Stomach smooth muscle (tissue), 2 donors: ENCODE data around the gene GPC1.

ENCODE experiments used
- H3K27ac ChIP-seq: one replicate; pipeline ENCODE4 v1.7.0; 2013; ENCODE audit warnings: mild to moderate bottlenecking, low read length, inconsistent platforms
- H3K27me3 ChIP-seq, 2 donors: one replicate each; pipeline ENCODE4 v1.7.0; 2013; ENCODE audit warnings: low read length in 2 of 2; ENCODE audit not compliant: insufficient read depth in 2 of 2, control insufficient read depth in 1 of 2
- H3K36me3 ChIP-seq, 2 donors: one replicate each; pipeline ENCODE4 v1.7.0; 2013; ENCODE audit warnings: low read length in 2 of 2; ENCODE audit not compliant: control insufficient read depth in 2 of 2, insufficient read depth in 2 of 2
- H3K4me1 ChIP-seq: one replicate; pipeline ENCODE4 v1.7.0; 2013; ENCODE audit warnings: low read length; ENCODE audit not compliant: control insufficient read depth, insufficient read depth
- H3K4me3 ChIP-seq, 2 donors: one replicate each; pipeline ENCODE4 v1.7.0; 2013; ENCODE audit warnings: low read length in 2 of 2
- H3K9ac ChIP-seq, 2 donors: one replicate each; pipeline ENCODE4 v1.7.0; 2013; ENCODE audit warnings: low read length in 2 of 2, mild to moderate bottlenecking in 1 of 2
- H3K9me3 ChIP-seq, 2 donors: one replicate each; pipeline ENCODE4 v1.7.0; 2013; ENCODE audit warnings: low read length in 2 of 2; ENCODE audit not compliant: control insufficient read depth in 2 of 2
- donor health status: healthy.
- donor health status: Pancreatic carcinoma.

GPC1 gene

GRCh38 chr2:240441326-240441992, 6.0 kb downstream of the GPC1 start:
- no peaks in the 10 kb centered on the region for H3K9me3 ChIP-seq
- no peak overlapping the region for H3K9ac ChIP-seq
- H3K27ac ChIP-seq = no peak overlapping the region
- H3K4me1 ChIP-seq = peaks cover 34% of the 10 kb centered on the region
- H3K27me3 ChIP-seq = peaks cover 0 to 2% of the 10 kb centered on the region in 2 donors
- H3K4me3 ChIP-seq = no peak overlapping the region
- peaks cover 0 to 6% of the 10 kb centered on the region in 2 donors for H3K36me3 ChIP-seq

- Histone ChIP-seq H3K9ac (no peak overlapping the region), H3K4me3 (no peak overlapping the region), H3K36me3 (peaks cover 0 to 6% of the 10 kb centered on the region in 2 donors), H3K9me3 (no peaks in the 10 kb centered on the region), H3K4me1 (peaks cover 29% of the 10 kb centered on the region), H3K27ac (no peak overlapping the region), H3K27me3 (peaks cover 0 to 2% of the 10 kb centered on the region in 2 donors)
These were observed 6.5 kb downstream of the GPC1 start for GRCh38 chr2:240441993-240442411.

DNA sequence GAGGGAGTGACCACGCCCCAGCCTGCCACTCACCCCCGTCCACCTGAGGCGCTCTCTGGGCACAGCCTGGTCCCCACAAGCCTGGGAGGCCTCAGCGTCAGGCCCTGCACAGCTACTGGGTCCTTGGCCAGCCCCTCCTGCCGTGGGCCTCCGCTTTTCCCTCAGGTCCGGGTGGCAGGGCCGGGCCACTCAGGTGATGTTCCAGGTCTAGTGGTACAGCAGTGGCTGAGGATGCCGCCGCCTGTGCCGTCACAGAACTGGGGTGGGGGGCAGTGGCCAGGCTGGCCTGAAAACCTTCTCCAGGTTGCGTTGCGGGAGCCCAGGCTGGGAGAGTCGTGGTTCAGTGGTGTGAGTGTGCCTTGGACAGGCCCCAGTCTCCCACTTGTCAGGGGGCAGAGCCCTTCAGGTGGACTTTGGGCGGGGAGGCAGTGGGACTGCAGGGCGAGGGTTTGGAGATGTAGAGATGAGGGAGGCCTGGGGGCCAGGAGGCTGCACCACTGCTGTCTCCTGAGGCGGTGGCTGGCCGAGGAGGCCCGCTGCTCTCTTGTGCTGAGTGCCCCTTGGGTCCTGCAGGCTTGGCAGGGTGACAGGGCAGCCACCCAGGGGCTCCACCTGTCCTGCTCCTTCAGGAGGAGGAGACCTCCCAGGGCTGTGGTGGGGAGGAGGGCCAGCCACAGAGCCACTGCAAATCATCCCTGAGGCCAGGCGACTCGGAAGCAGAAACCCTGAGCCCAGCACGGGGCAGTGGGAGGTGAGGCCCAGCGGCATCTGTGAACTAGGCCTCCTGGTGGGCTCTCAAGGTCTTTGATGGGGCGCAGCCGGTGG, 7.6 kb downstream of the GPC1 start:
- Histone ChIP-seq H3K4me3 (no peak overlapping the region), H3K27ac (no peak overlapping the region), H3K36me3 (peaks cover 0 to 6% of the 10 kb centered on the region in 2 donors), H3K9ac (no peak overlapping the region), H3K9me3 (no peaks in the 10 kb centered on the region), H3K4me1 (peaks cover 21% of the 10 kb centered on the region), H3K27me3 (no peaks in the 10 kb centered on the region)

DNA sequence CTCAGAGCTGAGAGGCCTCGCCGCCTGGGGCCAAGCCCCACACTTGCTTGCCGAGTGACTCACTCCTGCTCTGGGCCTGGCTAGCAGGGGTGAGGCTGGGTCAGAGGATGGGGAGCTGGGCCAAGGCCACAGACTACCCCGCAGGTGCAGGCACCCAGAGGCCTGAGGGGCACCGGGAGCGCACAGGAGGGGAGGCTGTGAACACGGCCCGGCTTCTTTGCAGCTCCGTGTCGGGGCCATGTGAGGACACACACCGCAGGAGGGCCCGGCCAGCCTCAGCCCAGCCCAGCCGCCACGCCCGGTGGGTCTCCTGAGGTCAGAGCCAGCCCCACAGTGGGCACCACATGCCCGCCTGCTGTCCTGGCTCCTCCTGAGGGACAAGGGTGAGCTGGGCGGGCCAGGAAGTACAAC, 8.4 kb downstream of the GPC1 start:
- no peak overlapping the region for H3K9ac ChIP-seq
- no peaks in the 10 kb centered on the region for H3K9me3 ChIP-seq
- H3K27ac ChIP-seq = no peak overlapping the region
- H3K4me1 ChIP-seq = peaks cover 14% of the 10 kb centered on the region
- H3K36me3 ChIP-seq = peaks cover 0 to 6% of the 10 kb centered on the region in 2 donors
- no peaks in the 10 kb centered on the region for H3K27me3 ChIP-seq
- no peak overlapping the region for H3K4me3 ChIP-seq

DNA sequence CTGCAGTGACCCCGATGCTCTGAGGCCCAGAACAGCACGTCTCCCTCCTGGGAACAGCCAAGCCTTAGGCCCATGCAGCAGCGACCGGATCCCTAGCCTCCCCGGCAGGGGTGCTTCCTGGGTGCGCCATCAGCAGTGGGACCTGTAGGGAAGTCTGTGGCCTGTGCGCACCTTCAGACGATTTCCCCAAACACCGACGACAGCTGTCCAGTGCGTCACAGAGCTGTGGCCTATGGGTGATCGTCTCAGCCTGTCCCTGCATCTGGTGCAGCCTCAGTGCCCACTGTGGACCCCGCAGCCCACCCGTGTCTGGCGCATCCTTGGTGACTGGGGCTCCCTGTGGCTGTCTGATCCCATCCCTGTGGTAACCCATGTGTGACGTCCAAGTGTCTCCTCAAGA, 9.0 kb downstream of the GPC1 start:
- peaks cover 10% of the 10 kb centered on the region for H3K4me1 ChIP-seq
- H3K9me3 ChIP-seq = no peaks in the 10 kb centered on the region
- H3K36me3 ChIP-seq = peaks cover 0 to 6% of the 10 kb centered on the region in 2 donors
- H3K4me3 ChIP-seq = no peak overlapping the region
- H3K9ac ChIP-seq = no peak overlapping the region
- no peak overlapping the region for H3K27ac ChIP-seq
- no peaks in the 10 kb centered on the region for H3K27me3 ChIP-seq

- Histone ChIP-seq H3K4me3 (no peak overlapping the region), H3K27me3 (no peaks in the 10 kb centered on the region), H3K27ac (no peak overlapping the region), H3K9ac (no peak overlapping the region), H3K36me3 (peaks cover 0 to 4% of the 10 kb centered on the region in 2 donors), H3K9me3 (no peaks in the 10 kb centered on the region), H3K4me1 (peaks cover 15% of the 10 kb centered on the region)
These were observed 10.6 kb downstream of the GPC1 start for GRCh38 chr2:240445961-240446663.

DNA sequence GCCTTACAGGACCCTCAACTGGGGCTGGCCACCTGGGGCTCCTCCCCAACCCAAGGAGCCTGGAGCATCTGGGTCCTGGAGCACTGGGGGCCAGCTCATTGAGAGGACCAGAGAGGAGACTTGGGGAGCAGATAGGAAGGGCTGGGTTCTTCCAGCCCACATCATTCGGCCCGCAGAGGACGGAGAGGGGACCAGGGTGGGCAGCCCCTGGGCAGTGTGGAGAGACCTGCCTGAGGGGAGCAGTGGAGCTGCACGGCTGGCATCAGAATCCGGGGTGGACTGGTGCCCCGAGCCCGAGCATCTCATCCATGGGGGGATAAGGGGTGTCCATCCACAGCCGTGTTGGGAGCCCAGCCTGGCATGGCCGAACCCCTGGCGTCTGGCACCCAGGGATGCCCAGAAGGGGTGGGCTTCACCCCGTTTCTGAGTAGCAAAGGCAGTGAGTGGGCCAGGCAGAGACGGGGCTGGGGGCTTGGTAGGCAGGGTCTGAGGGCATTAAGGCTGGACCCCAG, 11.3 kb downstream of the GPC1 start:
- H3K27ac ChIP-seq = no peak overlapping the region
- H3K4me1 ChIP-seq = peaks cover 16% of the 10 kb centered on the region

DNA sequence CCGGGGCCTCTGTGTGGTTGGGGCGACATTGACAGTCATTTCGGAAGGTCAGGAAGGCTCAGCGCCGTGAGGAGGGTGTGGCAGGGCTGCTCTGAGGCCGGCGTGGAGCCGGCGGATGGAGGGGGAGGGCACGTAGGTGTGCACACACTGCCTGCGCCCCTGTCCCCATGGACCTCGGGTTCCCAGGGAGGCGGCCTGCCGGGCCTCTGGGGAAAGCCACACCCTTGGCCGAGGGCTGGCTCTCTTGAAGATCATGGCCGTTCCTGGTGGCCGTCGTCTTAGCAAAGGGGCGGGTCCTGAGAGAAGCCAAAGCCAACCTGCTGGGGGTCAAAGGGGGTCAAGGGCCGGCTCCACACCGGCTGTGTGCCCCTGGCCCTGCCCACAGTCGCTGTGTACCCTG, 11.9 kb downstream of the GPC1 start:
- Histone ChIP-seq H3K27me3 (no peaks in the 10 kb centered on the region), H3K9me3 (no peaks in the 10 kb centered on the region), H3K4me1 (peaks cover 22% of the 10 kb centered on the region), H3K4me3 (no peak overlapping the region), H3K27ac (no peak overlapping the region), H3K9ac (no peak overlapping the region), H3K36me3 (peaks cover 0 to 4% of the 10 kb centered on the region in 2 donors)

More for the DNA sequence above, 11.3 kb downstream of the GPC1 start:
- H3K9ac ChIP-seq = no peak overlapping the region
- H3K27me3 ChIP-seq = no peaks in the 10 kb centered on the region
- H3K4me3 ChIP-seq = no peak overlapping the region
- H3K36me3 ChIP-seq = peaks cover 0 to 4% of the 10 kb centered on the region in 2 donors
- H3K9me3 ChIP-seq = no peaks in the 10 kb centered on the region

DNA sequence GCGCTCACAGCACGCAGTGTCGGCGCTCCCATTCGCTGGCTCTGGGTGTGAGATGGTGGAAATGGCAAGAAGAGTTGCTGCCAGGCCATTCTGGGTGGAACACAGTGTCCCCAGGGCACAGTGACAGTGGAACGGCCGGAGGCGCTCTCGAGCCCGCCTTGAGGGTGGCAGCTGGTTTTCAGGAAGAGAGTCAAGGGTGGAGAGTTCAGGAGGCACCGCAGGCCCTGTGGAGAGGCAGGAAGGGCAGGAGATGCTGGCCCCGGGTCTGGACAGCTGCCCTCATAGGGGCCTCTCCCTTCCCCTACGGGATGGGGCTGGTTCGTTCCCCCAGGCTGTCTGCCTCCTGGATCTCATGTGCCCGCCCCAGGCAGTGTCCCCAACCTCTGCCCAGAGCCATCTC, 12.5 kb downstream of the GPC1 start:
- Histone ChIP-seq H3K27ac (no peak overlapping the region), H3K9ac (no peak overlapping the region), H3K9me3 (no peaks in the 10 kb centered on the region), H3K36me3 (peaks cover 0 to 4% of the 10 kb centered on the region in 2 donors), H3K4me1 (peaks cover 23% of the 10 kb centered on the region), H3K4me3 (no peak overlapping the region), H3K27me3 (no peaks in the 10 kb centered on the region)

GRCh38 chr2:240448387-240449274, 13.2 kb downstream of the GPC1 start:
- Histone ChIP-seq H3K27ac (no peak overlapping the region), H3K9ac (no peak overlapping the region), H3K27me3 (no peaks in the 10 kb centered on the region), H3K4me1 (peaks cover 23% of the 10 kb centered on the region), H3K4me3 (no peak overlapping the region), H3K36me3 (peaks cover 0 to 4% of the 10 kb centered on the region in 2 donors), H3K9me3 (no peaks in the 10 kb centered on the region)
